OCI-M2 (cell line): Measurements from ENCODE around the gene VILL.

Source experiments
- DNase-seq: peaks from one replicate; lab custom pipeline; 2025; ENCODE audit not compliant: unreplicated experiment; lab: John Stamatoyannopoulos, UW

Gene VILL

GRCh38 chr3:37999836-38000235 lies 9.2 kb downstream of the VILL start:
- no peak for DNase-seq

GRCh38 chr3:38000242-38000916 lies 9.8 kb downstream of the VILL start:
- no peak for DNase-seq

GRCh38 chr3:38000965-38001455 lies 10.4 kb downstream of the VILL start:
- DNase-seq, result no peak

GRCh38 chr3:38001456-38002081 lies 11.0 kb downstream of the VILL start:
- no peak for DNase-seq

GRCh38 chr3:38002291-38002876 lies 11.8 kb downstream of the VILL start:
- DNase-seq, result no peak

GRCh38 chr3:38002940-38003339 lies 12.4 kb downstream of the VILL start:
- no peak for DNase-seq

- no peak for DNase-seq
Observed at GRCh38 chr3:38003371-38003816, 12.8 kb downstream of the VILL start.

- no peak for DNase-seq
Observed at GRCh38 chr3:38003817-38004414, 13.3 kb downstream of the VILL start.

GRCh38 chr3:38004415-38005075 lies 14.0 kb downstream of the VILL start:
- no peak for DNase-seq

GRCh38 chr3:38005076-38006020 lies 14.8 kb downstream of the VILL start:
- no peak for DNase-seq

GRCh38 chr3:38006031-38006430 lies 15.4 kb downstream of the VILL start:
- DNase-seq, result no peak

GRCh38 chr3:38006445-38006995 lies 15.9 kb downstream of the VILL start:
- DNase-seq, result no peak

GRCh38 chr3:38007754-38008090 lies 17.1 kb downstream of the VILL start:
- no peak for DNase-seq

GRCh38 chr3:38008191-38008701 lies 17.7 kb downstream of the VILL start:
- no peak for DNase-seq

GRCh38 chr3:38008971-38009580 lies 18.5 kb downstream of the VILL start:
- no peak for DNase-seq

GRCh38 chr3:38009807-38010591 lies 19.4 kb downstream of the VILL start:
- DNase-seq, result no peak

- DNase-seq, result no peak
Observed at GRCh38 chr3:38011111-38011510, 20.5 kb downstream of the VILL start.

- DNase-seq, result no peak
Observed at GRCh38 chr3:38015485-38015884, 24.9 kb downstream of the VILL start.

- DNase-seq, result no peak
Observed at GRCh38 chr3:38015984-38016383, 25.4 kb downstream of the VILL start.
